Mammary epithelial cell (primary cell): Measurements from ENCODE around the gene CDH16.

Source experiments
- CTCF ChIP-seq, 2 donors: IDR thresholded peaks in 1 of 2; conservative IDR thresholded peaks in 1 of 2; 2 replicates each; pipeline ENCODE4 v1.5.1; 2011 to 2012; ENCODE audit warnings: inconsistent platforms in 2 of 2, low read length in 2 of 2, mild to moderate bottlenecking in 2 of 2, control low read depth in 1 of 2, low read depth in 1 of 2; ENCODE audit not compliant: insufficient read depth in 1 of 2; ENCODE audit errors: extremely low read depth in 1 of 2
- EZH2 ChIP-seq: IDR thresholded peaks from 2 replicates; pipeline ENCODE4 v1.6.1; 2012; ENCODE audit warnings: low read length, inconsistent platforms, borderline replicate concordance

- TF ChIP-seq CTCF (conservative IDR thresholded peaks at IDR 0.05 in 1 of 2, IDR thresholded peaks at IDR 0.05 in 1 of 2; ENCODE audit: extremely low read depth in 1 of 2, insufficient read depth in 1 of 2, low read depth in 1 of 2, low read length in 2 of 2) (no peak), EZH2 (no peak)
Observed at GRCh38 chr16:66960270-66960669, 41.6 kb upstream of the CDH16 start.
